ENCODE results near the gene CNKSR1.

The CNKSR1 gene

GRCh38 chr1:26189751-26190275 is 12.5 kb downstream of the CNKSR1 start:
- TF ChIP-seq GABPA (IDR thresholded peaks at IDR 0.05; ENCODE audit: low read depth) (no peak), CTCF (IDR thresholded peaks at IDR 0.05; ENCODE audit: insufficient read depth, low read length) (no peak), SPI1 (IDR thresholded peaks at IDR 0.05; ENCODE audit: borderline replicate concordance, low read depth) (no peak), REST (IDR thresholded peaks at IDR 0.05; ENCODE audit: insufficient replicate concordance, low read depth) (no peak), POLR2AphosphoS5 (IDR thresholded peaks at IDR 0.05; ENCODE audit: low read depth) (no peak)
- Histone ChIP-seq H3K4me3 (replicated peaks; ENCODE audit: insufficient read depth, low read length) (no peak overlapping the region), H3K27me3 (ENCODE audit: insufficient read depth, poor library complexity, severe bottlenecking) (no peaks in the 10 kb centered on the region), H3K27ac (replicated peaks) (no peak overlapping the region)
- DNase-seq (ENCODE audit: low read depth in 1 of 2, low spot score in 1 of 2): no peak

GRCh38 chr1:26190373-26190987 is 13.2 kb downstream of the CNKSR1 start, which contains the start of gene CATSPER4:
CATSPER4 (plus strand) TSS chr1:26190602; CDS start chr1:26190628, 26 bp downstream.
- Histone ChIP-seq H3K27me3 (ENCODE audit: insufficient read depth, poor library complexity, severe bottlenecking) (no peaks in the 10 kb centered on the region), H3K27ac (replicated peaks) (no peak within 1 kb of the TSS), H3K4me3 (replicated peaks; ENCODE audit: insufficient read depth, low read length) (no peak within 1 kb of the TSS)
- no peak for DNase-seq (ENCODE audit: low read depth in 1 of 2, low spot score in 1 of 2)
- TF ChIP-seq SPI1 (IDR thresholded peaks at IDR 0.05; ENCODE audit: borderline replicate concordance, low read depth) (no peak), CTCF (IDR thresholded peaks at IDR 0.05; ENCODE audit: insufficient read depth, low read length) (peak; percentile 8)

- Histone ChIP-seq H3K27me3 (ENCODE audit: insufficient read depth, poor library complexity, severe bottlenecking) (no peaks in the 10 kb centered on the region), H3K27ac (replicated peaks) (no peak overlapping the region), H3K4me3 (replicated peaks; ENCODE audit: insufficient read depth, low read length) (no peak overlapping the region)
- no peak for DNase-seq (ENCODE audit: low read depth in 1 of 2, low spot score in 1 of 2)
- TF ChIP-seq GABPA (IDR thresholded peaks at IDR 0.05; ENCODE audit: low read depth) (no peak), CTCF (IDR thresholded peaks at IDR 0.05; ENCODE audit: insufficient read depth, low read length) (no peak), REST (IDR thresholded peaks at IDR 0.05; ENCODE audit: insufficient replicate concordance, low read depth) (no peak)
These were observed 14.4 kb downstream of the CNKSR1 start for GRCh38 chr1:26191739-26192138.

GRCh38 chr1:26195805-26196204 is 18.5 kb downstream of the CNKSR1 start:
- Histone ChIP-seq H3K4me3 (replicated peaks; ENCODE audit: insufficient read depth, low read length) (no peak overlapping the region), H3K27ac (replicated peaks) (no peak overlapping the region), H3K27me3 (ENCODE audit: insufficient read depth, poor library complexity, severe bottlenecking) (no peaks in the 10 kb centered on the region)
- TF ChIP-seq REST (IDR thresholded peaks at IDR 0.05; ENCODE audit: insufficient replicate concordance, low read depth): no peak
- no peak for TF ChIP-seq POLR2AphosphoS5 (IDR thresholded peaks at IDR 0.05; ENCODE audit: low read depth)
- no peak for TF ChIP-seq SPI1 (IDR thresholded peaks at IDR 0.05; ENCODE audit: borderline replicate concordance, low read depth)
- TF ChIP-seq GABPA (IDR thresholded peaks at IDR 0.05; ENCODE audit: low read depth): no peak
- no peak for TF ChIP-seq CTCF (IDR thresholded peaks at IDR 0.05; ENCODE audit: insufficient read depth, low read length)
- DNase-seq (ENCODE audit: low read depth in 1 of 2, low spot score in 1 of 2): no peak
